GM23338 (cell line): Measurements from ENCODE around the gene STARD13. TPM values are rescaled to one million over a fixed set of nuclear protein-coding genes. Genes with fewer than 3 reads are reported as not detected.

Source experiments
- ATAC-seq: fragments of 200-7000 bp; cut with Tn5 transposase; 3 replicates; pipeline ENCODE4 v1.9.1; 2020
- DNase-seq: peaks from one replicate; pipeline ENCODE4 v3.0.0-alpha.2; 2015; ENCODE audit warnings: low spot score
- H2AFZ ChIP-seq: fragments of 200-600 bp; sonication (generic); 2 replicates; pipeline ENCODE4 v1.8.0; 2016; ENCODE audit warnings: antibody characterized with exemption, mild to moderate bottlenecking, moderate library complexity
- H3F3A ChIP-seq: fragments of 200-600 bp; sonication (generic); replicated peaks from 2 replicates; pipeline ENCODE4 v1.8.0; 2017; ENCODE audit warnings: antibody characterized with exemption, mixed run types, low read depth
- H3K27ac ChIP-seq: fragments of 200-600 bp; sonication (generic); 2 replicates; pipeline ENCODE4 v1.6.1; 2016; ENCODE audit warnings: low read depth
- H3K27me3 ChIP-seq: fragments of 200-600 bp; sonication (generic); 2 replicates; pipeline ENCODE4 v1.8.0; 2016; ENCODE audit warnings: mild to moderate bottlenecking, mixed run types, moderate library complexity; ENCODE audit not compliant: insufficient read depth
- H3K36me3 ChIP-seq: fragments of 200-600 bp; sonication (generic); 2 replicates; pipeline ENCODE4 v1.8.0; 2016; ENCODE audit warnings: mild to moderate bottlenecking; ENCODE audit not compliant: insufficient read depth
- H3K4me1 ChIP-seq: fragments of 200-600 bp; sonication (generic); 2 replicates; pipeline ENCODE4 v1.8.0; 2016; ENCODE audit warnings: mild to moderate bottlenecking, moderate library complexity; ENCODE audit not compliant: insufficient read depth
- H3K4me2 ChIP-seq: fragments of 200-600 bp; sonication (generic); 2 replicates; pipeline ENCODE4 v1.7.1; 2017; ENCODE audit warnings: mixed run types
- H3K4me3 ChIP-seq: fragments of 200-600 bp; sonication (generic); 2 replicates; pipeline ENCODE4 v1.6.1; 2016; ENCODE audit warnings: mixed run types
- H3K79me2 ChIP-seq: fragments of 200-600 bp; sonication (generic); replicated peaks from 2 replicates; pipeline ENCODE4 v1.8.0; 2017; ENCODE audit warnings: mild to moderate bottlenecking; ENCODE audit not compliant: insufficient read depth
- H3K9me2 ChIP-seq: fragments of 200-600 bp; sonication (generic); 2 replicates; pipeline ENCODE4 v1.8.0; 2017; ENCODE audit not compliant: insufficient read depth
- H4K20me1 ChIP-seq: fragments of 200-600 bp; sonication (generic); replicated peaks from 2 replicates; pipeline ENCODE4 v1.8.0; 2017; ENCODE audit warnings: mild to moderate bottlenecking; ENCODE audit not compliant: insufficient read depth
- H3K27ac Mint-ChIP-seq: 2 replicates; pipeline ENCODE4 v1.8.0; 2020; ENCODE audit warnings: inconsistent platforms, mild to moderate bottlenecking, moderate library complexity, mixed read lengths
- H3K27me3 Mint-ChIP-seq: 3 replicates; pipeline ENCODE4 v1.8.0; 2022; ENCODE audit warnings: low read depth, mild to moderate bottlenecking, moderate library complexity, mixed read lengths, inconsistent platforms; ENCODE audit not compliant: insufficient read depth, poor library complexity
- H3K36me3 Mint-ChIP-seq: 3 replicates; pipeline ENCODE4 v1.8.0; 2021; ENCODE audit warnings: low read depth, mild to moderate bottlenecking, inconsistent platforms, moderate library complexity, mixed read lengths
- H3K4me1 Mint-ChIP-seq: 3 replicates; pipeline ENCODE4 v1.8.0; 2020; ENCODE audit warnings: mild to moderate bottlenecking, inconsistent platforms, mixed read lengths
- H3K4me3 Mint-ChIP-seq: 3 replicates; pipeline ENCODE4 v1.8.0; 2021; ENCODE audit warnings: moderate library complexity, mild to moderate bottlenecking, inconsistent platforms, mixed read lengths
- H3K9me3 Mint-ChIP-seq: 3 replicates; pipeline ENCODE4 v1.8.0; 2020; ENCODE audit warnings: moderate library complexity, mild to moderate bottlenecking, inconsistent platforms, mixed read lengths
- CREB1 ChIP-seq: fragments of 250-450 bp; sonication (Bioruptor Pico); IDR thresholded peaks from 2 replicates; pipeline ENCODE4 v1.5.0; 2020; ENCODE audit warnings: low read depth, mild to moderate bottlenecking, moderate library complexity
- CTCF ChIP-seq, 2 experiments: fragments of 200-600 bp in 1 of 2; sonication (generic) in 1 of 2; conservative IDR thresholded peaks; 2 replicates each; pipeline versions ENCODE4 v1.5.1 to v1.6.1; 2016 to 2017; ENCODE audit warnings: antibody characterized with exemption in 2 of 2, low read depth in 2 of 2, mild to moderate bottlenecking in 2 of 2, moderate library complexity in 1 of 2
- ETS1 ChIP-seq: IDR thresholded peaks from 2 replicates; pipeline ENCODE4 v1.6.1; 2016; ENCODE audit warnings: antibody characterized with exemption
- EZH2phosphoT487 ChIP-seq: fragments of 200-600 bp; sonication (generic); IDR thresholded peaks from one replicate; pipeline ENCODE4 v1.8.1; 2018; ENCODE audit warnings: antibody characterized with exemption; ENCODE audit not compliant: unreplicated experiment
- JUNB ChIP-seq: IDR thresholded peaks from one replicate; pipeline ENCODE4 v1.6.1; 2016; ENCODE audit warnings: antibody characterized with exemption; ENCODE audit not compliant: unreplicated experiment
- NANOG ChIP-seq: IDR thresholded peaks from 2 replicates; pipeline ENCODE4 v1.6.1; 2016; ENCODE audit warnings: antibody characterized with exemption, borderline replicate concordance
- POLR2AphosphoS5 ChIP-seq: IDR thresholded peaks from 2 replicates; pipeline ENCODE4 v1.6.1; 2016; ENCODE audit warnings: antibody characterized with exemption, low read depth
- REST ChIP-seq: IDR thresholded peaks from one replicate; pipeline ENCODE4 v1.6.1; 2018; ENCODE audit warnings: antibody characterized with exemption; ENCODE audit not compliant: unreplicated experiment
- STAT1 ChIP-seq: IDR thresholded peaks from one replicate; pipeline ENCODE4 v1.6.1; 2016; ENCODE audit warnings: antibody characterized with exemption; ENCODE audit not compliant: unreplicated experiment
- ZNF114 ChIP-seq: fragments of 250-450 bp; sonication (Bioruptor Pico); IDR thresholded peaks from 2 replicates; pipeline ENCODE4 v1.5.0; 2020; ENCODE audit warnings: mild to moderate bottlenecking, moderate library complexity
- ZNF331 ChIP-seq: fragments of 250-450 bp; sonication (Bioruptor Pico); IDR thresholded peaks from 2 replicates; pipeline ENCODE4 v1.5.0; 2020; ENCODE audit warnings: low read depth, mild to moderate bottlenecking, moderate library complexity
- ZNF462 ChIP-seq: fragments of 250-450 bp; sonication (Bioruptor Pico); IDR thresholded peaks from 2 replicates; pipeline ENCODE4 v1.5.0; 2020; ENCODE audit warnings: mild to moderate bottlenecking, moderate library complexity
- polyA plus RNA-seq: library from polyadenylated mRNA; unstranded; fragments of >200 nt; fragmentation: Nextera tagmentation; extraction: Ambion mirVana; gene quantifications from 2 replicates; pipeline ENCODE4 v1.2.1, GENCODE V29; 2016
- total RNA-seq: library from RNA; depleted of rRNA; stranded (reverse); fragments of >200 nt; shearing (Covaris generic); gene quantifications from 2 replicates; pipeline ENCODE4 v1.2.3, GENCODE V29; 2014

Gene STARD13
- total and polyA plus RNA-seq, 2 experiments from 2014 or later: 3.2 to 5.2 TPM

GRCh38 chr13:33089311-33089710 lies 196.2 kb downstream of the STARD13 start:
- peaks cover 4% of the 10 kb centered on the region for H3K27me3 Mint-ChIP-seq
- ATAC-seq (no peak), DNase-seq (no peak)
- no peaks in the 10 kb centered on the region for H3K36me3 Mint-ChIP-seq
- Histone ChIP-seq H3K4me3 (no peak overlapping the region), H3K4me2 (no peak overlapping the region), H3K27me3 (no peaks in the 10 kb centered on the region), H3K36me3 (no peaks in the 10 kb centered on the region), H2AFZ (0 out of 2 replicates have a peak overlapping the region, but pooled peaks have one; percentile 66), H3K79me2 (no peaks in the 10 kb centered on the region), H3K9me2 (peaks cover 10% of the 10 kb centered on the region; the same call in 1 of the 2 replicates), H3K4me1 (peaks cover 15% of the 10 kb centered on the region; the same call in 1 of the 2 replicates), H3K27ac (no peak overlapping the region), H4K20me1 (no peaks in the 10 kb centered on the region), H3F3A (no peaks in the 10 kb centered on the region)
- H3K27ac Mint-ChIP-seq: no peak overlapping the region
- H3K4me1 Mint-ChIP-seq: peaks cover 15% of the 10 kb centered on the region
- H3K4me3 Mint-ChIP-seq: no peak overlapping the region
- peaks cover 5% of the 10 kb centered on the region; the same call in 1 of the 3 replicates for H3K9me3 Mint-ChIP-seq
- TF ChIP-seq ETS1 (no peak), EZH2phosphoT487 (no peak), REST (no peak), NANOG (no peak), STAT1 (no peak), CREB1 (CRISPR knock-in tag) (no peak), ZNF331 (no peak), JUNB (no peak), ZNF462 (CRISPR knock-in tag) (no peak), CTCF (conservative IDR thresholded peaks at IDR 0.05; ENCODE audit: low read depth in 2 of 2) (no peak), ZNF114 (CRISPR knock-in tag) (no peak), POLR2AphosphoS5 (no peak)
